Measurements from ENCODE around the gene LIF.

DNA sequence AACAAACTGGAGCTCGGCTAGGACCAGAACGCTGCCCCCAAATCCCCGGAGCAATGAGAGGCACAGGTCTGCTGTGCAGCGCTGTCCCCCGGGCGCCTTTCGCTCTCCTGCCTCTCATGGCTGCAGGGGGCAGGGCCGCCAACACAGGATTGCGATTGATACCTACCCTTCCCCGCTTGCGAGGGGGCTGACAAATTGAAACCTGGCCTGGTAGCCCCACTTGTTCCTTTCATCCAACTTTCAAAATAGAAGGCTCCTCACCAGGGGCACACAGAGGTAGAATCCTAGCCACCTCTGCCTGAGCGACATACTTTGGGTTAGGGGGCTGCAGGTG, 43.4 kb upstream of the LIF start:
- TF ChIP-seq, protein P1, sequence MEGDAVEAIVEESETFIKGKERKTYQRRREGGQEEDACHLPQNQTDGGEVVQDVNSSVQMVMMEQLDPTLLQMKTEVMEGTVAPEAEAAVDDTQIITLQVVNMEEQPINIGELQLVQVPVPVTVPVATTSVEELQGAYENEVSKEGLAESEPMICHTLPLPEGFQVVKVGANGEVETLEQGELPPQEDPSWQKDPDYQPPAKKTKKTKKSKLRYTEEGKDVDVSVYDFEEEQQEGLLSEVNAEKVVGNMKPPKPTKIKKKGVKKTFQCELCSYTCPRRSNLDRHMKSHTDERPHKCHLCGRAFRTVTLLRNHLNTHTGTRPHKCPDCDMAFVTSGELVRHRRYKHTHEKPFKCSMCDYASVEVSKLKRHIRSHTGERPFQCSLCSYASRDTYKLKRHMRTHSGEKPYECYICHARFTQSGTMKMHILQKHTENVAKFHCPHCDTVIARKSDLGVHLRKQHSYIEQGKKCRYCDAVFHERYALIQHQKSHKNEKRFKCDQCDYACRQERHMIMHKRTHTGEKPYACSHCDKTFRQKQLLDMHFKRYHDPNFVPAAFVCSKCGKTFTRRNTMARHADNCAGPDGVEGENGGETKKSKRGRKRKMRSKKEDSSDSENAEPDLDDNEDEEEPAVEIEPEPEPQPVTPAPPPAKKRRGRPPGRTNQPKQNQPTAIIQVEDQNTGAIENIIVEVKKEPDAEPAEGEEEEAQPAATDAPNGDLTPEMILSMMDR (IDR thresholded peaks at IDR 0.05 in 4 of 5, conservative IDR thresholded peaks at IDR 0.05 in 1 of 5): no peak
- no peak for TF ChIP-seq POLR2A (IDR thresholded peaks at IDR 0.05)
